ENCODE data around the gene GP1BB.

DNA sequence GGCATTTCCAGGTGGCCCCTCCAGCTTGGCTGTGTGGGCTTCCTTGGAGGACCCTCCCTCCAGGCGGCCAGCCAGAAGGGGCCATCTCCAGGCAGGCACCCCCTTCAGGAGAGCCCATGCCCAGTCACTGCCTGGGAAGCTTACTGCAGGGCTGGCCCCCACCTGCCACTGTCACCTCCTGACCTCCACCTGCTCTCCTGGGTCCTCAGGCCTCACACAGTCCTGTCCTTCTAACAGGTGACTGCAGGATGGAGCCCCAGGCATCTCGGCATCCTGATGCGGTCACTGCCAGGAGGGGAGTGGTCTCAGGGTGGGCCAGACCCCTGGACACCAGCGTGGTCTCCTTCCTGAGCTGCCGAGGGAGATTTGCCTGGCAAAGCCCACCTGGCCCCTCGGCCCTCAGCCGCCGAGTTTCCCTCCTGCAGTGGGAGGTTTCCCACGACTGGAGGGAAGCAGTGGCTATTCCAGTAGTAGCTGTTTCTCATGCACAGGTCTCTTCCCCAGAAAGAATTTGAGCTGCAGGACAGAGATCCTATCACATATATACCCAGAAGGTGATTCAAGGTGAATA lies 50.2 kb downstream of the GP1BB start:
- no peak for TF ChIP-seq POLR2A (IDR thresholded peaks at IDR 0.05)
- TF ChIP-seq, protein P1, sequence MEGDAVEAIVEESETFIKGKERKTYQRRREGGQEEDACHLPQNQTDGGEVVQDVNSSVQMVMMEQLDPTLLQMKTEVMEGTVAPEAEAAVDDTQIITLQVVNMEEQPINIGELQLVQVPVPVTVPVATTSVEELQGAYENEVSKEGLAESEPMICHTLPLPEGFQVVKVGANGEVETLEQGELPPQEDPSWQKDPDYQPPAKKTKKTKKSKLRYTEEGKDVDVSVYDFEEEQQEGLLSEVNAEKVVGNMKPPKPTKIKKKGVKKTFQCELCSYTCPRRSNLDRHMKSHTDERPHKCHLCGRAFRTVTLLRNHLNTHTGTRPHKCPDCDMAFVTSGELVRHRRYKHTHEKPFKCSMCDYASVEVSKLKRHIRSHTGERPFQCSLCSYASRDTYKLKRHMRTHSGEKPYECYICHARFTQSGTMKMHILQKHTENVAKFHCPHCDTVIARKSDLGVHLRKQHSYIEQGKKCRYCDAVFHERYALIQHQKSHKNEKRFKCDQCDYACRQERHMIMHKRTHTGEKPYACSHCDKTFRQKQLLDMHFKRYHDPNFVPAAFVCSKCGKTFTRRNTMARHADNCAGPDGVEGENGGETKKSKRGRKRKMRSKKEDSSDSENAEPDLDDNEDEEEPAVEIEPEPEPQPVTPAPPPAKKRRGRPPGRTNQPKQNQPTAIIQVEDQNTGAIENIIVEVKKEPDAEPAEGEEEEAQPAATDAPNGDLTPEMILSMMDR (IDR thresholded peaks at IDR 0.05): no peak
